Measurements from ENCODE around the gene NIPA2. TPM values are rescaled to one million over a fixed set of nuclear protein-coding genes. Genes with fewer than 3 reads are reported as not detected.

Gene NIPA2
- total RNA-seq, 1 donor from 2014 or later: 52.6 TPM

GRCh38 chr15:22877607-22878006 lies 39.1 kb downstream of the NIPA2 start:
- no peak for DNase-seq (ENCODE audit: low spot score)

- DNase-seq (ENCODE audit: low spot score): no peak
Observed at GRCh38 chr15:22878103-22878502, 39.6 kb downstream of the NIPA2 start.

GRCh38 chr15:22880068-22880980 lies 41.9 kb downstream of the NIPA2 start:
- DNase-seq (ENCODE audit: low spot score): no peak

- DNase-seq (ENCODE audit: low spot score): no peak
Observed at GRCh38 chr15:22880981-22881738, 42.7 kb downstream of the NIPA2 start.

- DNase-seq (ENCODE audit: low spot score): no peak
Observed at GRCh38 chr15:22881739-22882440, 43.4 kb downstream of the NIPA2 start.

GRCh38 chr15:22883196-22883595 lies 44.7 kb downstream of the NIPA2 start:
- no peak for DNase-seq (ENCODE audit: low spot score)

- DNase-seq (ENCODE audit: low spot score): no peak
Observed at GRCh38 chr15:22884344-22884743, 45.9 kb downstream of the NIPA2 start.

GRCh38 chr15:22885120-22885519 lies 46.7 kb downstream of the NIPA2 start:
- DNase-seq (ENCODE audit: low spot score): no peak

- no peak for DNase-seq (ENCODE audit: low spot score)
Observed at GRCh38 chr15:22887157-22887951, 48.9 kb downstream of the NIPA2 start.

- no peak for DNase-seq (ENCODE audit: low spot score)
Observed at GRCh38 chr15:22888120-22888859, 49.8 kb downstream of the NIPA2 start.

GRCh38 chr15:22889146-22889818 lies 50.8 kb downstream of the NIPA2 start:
- DNase-seq (ENCODE audit: low spot score): no peak

GRCh38 chr15:22890296-22890695 lies 51.8 kb downstream of the NIPA2 start:
- DNase-seq (ENCODE audit: low spot score): no peak

GRCh38 chr15:22891426-22892210 lies 53.2 kb downstream of the NIPA2 start:
- no peak for DNase-seq (ENCODE audit: low spot score)

GRCh38 chr15:22892333-22892732 lies 53.9 kb downstream of the NIPA2 start:
- no peak for DNase-seq (ENCODE audit: low spot score)

GRCh38 chr15:22893081-22893480 lies 54.6 kb downstream of the NIPA2 start:
- DNase-seq (ENCODE audit: low spot score): no peak

GRCh38 chr15:22893881-22894280 lies 55.4 kb downstream of the NIPA2 start:
- DNase-seq (ENCODE audit: low spot score): no peak

- DNase-seq (ENCODE audit: low spot score): peak; percentile 26
Observed at GRCh38 chr15:22895465-22896190, 57.2 kb downstream of the NIPA2 start.

- DNase-seq (ENCODE audit: low spot score): no peak
Observed at GRCh38 chr15:22902046-22902445, 63.6 kb downstream of the NIPA2 start.

GRCh38 chr15:22902578-22902977 lies 64.1 kb downstream of the NIPA2 start:
- no peak for DNase-seq (ENCODE audit: low spot score)
